ENCODE results near the gene PCGF1.

PCGF1 gene

DNA sequence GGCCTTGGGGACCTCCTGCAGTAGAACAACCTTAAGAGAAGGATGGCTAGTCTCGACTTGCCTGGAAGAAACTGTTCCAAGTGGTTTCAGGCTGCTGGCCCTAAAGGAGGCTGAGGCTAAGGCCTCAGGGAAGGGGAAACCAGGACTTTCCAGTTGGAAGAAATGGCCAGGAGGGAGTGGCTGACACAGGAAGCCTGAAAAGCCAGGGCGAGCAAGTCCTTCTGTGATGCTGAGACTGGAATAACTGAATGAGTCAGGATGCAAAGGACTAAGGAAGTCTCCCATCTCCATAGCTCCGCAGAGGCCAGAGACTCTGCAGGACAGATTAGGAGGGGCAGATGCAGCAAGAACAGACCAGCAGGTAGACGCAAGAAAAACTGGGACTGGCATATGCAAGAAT, 29.6 kb upstream of the PCGF1 start:
- no peak for DNase-seq (ENCODE audit: low read depth in 3 of 3)

DNA sequence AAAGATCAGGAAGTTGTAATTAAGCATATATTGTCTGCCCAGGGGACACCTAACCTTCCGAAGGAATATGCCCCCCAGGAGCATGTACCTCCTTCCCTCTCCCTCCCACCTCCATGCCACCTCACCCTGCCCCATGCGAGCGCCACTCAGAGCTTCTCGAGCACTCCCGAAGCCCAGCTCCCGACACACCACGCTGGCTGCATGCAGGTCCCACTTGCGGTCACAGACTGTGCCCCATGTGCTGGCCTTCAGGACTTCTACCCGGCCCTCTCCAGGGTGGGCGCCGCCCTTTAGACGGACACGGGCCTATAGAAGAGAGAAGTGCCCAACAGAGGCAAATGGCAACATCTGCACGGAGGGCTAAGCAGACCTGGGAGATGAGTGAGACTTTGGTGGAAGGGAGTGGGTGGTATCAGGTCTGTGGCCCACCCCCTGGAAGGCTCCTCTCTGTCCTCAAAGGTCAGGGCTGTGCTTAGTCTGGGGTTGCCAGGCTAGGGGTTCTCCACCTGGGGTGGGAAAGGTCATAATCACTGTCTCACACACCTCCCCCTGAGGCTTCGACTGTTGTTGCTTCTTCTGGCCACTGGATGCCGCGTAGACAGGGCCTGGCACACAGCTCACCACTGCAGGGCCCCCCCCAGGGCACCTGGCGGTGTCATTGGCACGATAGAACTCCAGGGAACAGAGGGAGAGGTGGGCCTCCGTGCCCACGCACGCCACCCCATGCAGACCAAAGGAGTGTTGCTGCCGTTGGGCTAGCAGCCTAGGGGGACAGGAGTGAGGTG, 28.9 kb upstream of the PCGF1 start:
- DNase-seq (ENCODE audit: low read depth in 3 of 3) = no peak

DNA sequence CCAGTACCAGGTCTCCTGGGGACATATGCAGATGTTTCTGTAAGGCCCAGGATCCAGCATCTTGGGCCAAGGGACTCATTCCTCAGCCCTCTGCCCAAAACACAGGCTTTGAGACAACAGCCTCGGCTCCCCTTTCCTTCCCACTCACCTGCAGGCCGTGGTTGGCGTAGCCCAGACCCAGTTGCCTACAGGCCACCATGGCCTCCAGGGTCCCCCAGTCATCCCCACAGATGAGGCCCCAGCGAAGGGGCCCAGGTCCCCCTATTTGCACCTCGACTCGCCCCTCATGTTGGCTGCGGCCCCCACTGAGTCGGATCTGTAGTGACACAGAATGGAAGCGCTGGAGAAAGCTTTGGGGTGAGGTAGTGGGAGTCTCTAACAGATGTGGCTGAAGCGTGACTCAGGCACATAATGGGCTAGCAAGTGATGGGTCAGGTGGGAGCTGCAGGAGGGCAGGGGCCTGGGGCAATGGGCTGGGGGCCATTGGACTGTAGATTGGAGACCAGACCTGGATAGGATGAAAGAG, 28.0 kb upstream of the PCGF1 start:
- no peak for DNase-seq (ENCODE audit: low read depth in 3 of 3)

DNA sequence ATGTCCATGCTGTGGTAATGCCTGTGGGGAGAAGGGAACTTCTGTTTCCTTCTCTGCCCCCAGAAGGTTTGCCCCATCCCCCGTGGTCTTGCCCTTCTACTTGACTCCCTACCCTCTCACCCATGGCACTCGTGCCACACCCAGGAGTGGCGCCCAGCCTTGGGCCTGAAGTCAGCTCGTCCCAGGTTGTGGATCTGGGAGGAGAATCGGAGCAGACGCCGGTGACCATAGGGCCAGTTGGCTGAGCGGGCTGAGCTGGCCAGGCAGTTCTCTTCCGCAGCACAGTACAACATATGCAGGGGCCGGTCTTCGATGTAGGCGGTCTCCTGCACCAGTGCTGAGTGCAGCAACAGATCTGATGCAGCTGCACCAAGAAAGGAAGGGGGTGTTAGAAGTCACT, 26.9 kb upstream of the PCGF1 start:
- DNase-seq (ENCODE audit: low read depth in 3 of 3) = no peak

DNA sequence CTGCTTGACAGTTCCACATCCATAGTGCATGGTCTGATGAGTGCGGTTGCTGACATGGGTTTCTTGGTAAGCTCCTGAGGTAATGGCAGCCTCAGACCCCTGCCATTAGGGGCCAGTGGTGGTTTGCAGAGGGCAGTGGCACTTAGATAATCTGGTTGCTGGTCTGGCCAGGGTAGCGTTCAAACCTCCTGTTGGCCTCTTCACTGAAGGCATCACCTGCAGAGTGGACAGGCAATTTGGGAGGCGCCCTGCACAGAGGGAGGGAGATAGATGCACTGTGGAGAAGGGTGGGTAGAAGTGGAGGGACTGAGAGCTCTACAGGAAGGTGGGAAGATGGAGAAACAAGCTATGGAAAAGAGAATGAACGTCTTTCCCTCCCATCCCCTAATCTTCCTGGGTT, 26.0 kb upstream of the PCGF1 start:
- DNase-seq (ENCODE audit: low read depth in 3 of 3) = no peak

DNA sequence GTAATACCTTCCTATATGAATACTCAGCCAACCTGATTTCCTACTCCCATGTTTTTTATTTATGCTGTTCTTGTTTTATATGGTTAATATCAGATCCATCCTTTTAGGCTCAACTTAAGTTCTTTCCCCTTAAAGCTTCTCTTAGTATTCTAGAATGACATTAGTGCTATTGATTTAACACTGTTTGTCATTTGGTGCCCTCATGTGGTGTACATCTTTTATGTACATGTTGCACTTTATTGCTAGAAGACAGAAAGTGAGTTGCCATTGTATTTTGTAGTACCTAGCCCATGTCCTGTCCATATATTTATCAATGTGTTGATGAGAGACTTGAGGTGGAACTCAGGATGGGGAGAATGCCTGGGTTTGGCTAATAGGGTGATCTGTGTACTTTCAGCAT, 24.7 kb upstream of the PCGF1 start:
- no peak for DNase-seq (ENCODE audit: low read depth in 3 of 3)

DNA sequence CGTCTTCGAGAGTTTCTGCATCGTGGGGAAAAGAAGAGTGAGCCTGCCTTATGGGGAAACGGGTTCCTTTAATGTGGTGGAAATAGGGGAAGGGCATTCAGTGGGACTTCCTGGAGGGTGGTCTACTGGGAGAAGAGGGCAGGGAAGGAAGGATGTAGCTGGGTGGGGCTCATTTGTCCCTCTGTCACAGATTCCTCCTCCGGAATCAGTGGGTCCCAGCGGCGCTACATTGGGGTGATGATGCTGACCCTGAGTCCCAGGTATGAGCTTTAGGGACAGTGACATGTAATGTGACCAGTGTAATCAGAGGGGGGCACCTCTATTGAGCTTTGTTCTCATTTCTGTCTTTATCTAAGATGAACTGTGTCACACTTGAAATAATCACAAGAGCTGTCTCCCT, 24.2 kb upstream of the PCGF1 start:
- DNase-seq (ENCODE audit: low read depth in 3 of 3) = no peak

DNA sequence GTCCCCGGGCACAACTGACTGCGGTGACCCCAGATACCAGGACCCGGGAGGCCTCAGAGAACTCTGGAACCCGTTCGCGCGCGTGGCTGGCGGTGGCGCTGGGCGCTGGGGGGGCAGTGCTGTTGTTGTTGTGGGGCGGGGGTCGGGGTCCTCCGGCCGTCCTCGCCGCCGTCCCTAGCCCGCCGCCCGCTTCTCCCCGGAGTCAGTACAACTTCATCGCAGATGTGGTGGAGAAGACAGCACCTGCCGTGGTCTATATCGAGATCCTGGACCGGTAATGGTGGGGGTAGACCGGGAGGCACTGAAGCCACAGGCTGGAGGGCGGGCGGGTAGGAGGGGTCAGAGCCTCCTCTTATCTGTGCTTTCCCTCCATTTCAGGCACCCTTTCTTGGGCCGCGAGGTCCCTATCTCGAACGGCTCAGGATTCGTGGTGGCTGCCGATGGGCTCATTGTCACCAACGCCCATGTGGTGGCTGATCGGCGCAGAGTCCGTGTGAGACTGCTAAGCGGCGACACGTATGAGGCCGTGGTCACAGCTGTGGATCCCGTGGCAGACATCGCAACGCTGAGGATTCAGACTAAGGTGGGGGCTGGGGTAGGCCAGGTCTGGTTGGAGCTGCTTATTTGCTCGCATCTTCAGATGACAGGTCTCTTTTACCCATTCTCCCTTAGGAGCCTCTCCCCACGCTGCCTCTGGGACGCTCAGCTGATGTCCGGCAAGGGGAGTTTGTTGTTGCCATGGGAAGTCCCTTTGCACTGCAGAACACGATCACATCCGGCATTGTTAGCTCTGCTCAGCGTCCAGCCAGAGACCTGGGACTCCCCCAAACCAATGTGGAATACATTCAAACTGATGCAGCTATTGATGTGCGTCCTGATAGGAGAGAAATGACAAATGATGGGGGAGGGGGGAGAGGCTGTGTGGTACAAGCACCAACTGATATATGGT, 23.0 kb upstream of the PCGF1 start:
- DNase-seq (ENCODE audit: low read depth in 3 of 3) = no peak

DNA sequence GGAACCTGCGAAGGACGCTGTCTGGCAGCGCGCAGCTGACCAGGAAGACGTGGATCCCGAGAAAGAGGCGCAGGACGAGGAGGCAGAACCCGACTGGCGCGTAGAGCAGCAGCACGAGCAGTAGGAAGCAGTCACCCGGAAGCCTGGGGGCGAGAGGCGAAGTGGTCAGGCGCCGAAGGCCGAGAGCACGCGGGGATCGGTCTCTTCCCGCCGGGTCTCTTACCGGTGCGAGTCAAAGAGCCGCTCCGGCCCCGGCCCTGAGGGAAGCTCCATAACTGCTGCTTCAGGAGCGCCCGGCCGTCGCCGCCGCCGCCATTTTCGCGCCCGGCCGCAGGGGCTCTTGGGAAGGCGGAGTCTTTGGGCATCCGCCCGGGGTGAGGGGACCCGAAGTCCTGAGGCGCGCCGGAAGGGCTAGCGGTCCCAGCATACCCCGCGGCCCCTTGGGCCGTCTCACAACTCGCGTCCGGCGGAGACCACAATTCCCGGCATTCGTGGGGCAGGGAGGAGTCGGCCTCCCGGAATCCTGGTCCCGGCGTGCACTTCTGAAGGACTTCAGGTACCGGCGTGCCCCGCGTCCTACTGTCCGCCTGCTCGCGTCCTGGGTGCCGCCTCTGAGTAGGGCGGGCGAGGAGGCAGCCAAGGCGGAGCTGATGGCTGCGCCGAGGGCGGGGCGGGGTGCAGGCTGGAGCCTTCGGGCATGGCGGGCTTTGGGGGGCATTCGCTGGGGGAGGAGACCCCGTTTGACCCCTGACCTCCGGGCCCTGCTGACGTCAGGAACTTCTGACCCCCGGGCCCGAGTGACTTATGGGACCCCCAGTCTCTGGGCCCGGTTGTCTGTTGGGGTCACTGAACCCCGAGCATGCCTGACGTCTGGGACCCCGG, 22.1 kb upstream of the PCGF1 start, which contains the start of the genes AUP1 and HTRA2:
Gene AUP1, minus strand, starts transcription at position 350 of the 882 bp plus-strand sequence. Its CDS starts 77 bp downstream, at position 273.
Gene HTRA2, plus strand, starts transcription at position 577 of the 882 bp plus-strand sequence. Its CDS starts 74 bp downstream, at position 651.
- peak; percentile 87 to 94 (median 91) for DNase-seq (ENCODE audit: low read depth in 3 of 3)

DNA sequence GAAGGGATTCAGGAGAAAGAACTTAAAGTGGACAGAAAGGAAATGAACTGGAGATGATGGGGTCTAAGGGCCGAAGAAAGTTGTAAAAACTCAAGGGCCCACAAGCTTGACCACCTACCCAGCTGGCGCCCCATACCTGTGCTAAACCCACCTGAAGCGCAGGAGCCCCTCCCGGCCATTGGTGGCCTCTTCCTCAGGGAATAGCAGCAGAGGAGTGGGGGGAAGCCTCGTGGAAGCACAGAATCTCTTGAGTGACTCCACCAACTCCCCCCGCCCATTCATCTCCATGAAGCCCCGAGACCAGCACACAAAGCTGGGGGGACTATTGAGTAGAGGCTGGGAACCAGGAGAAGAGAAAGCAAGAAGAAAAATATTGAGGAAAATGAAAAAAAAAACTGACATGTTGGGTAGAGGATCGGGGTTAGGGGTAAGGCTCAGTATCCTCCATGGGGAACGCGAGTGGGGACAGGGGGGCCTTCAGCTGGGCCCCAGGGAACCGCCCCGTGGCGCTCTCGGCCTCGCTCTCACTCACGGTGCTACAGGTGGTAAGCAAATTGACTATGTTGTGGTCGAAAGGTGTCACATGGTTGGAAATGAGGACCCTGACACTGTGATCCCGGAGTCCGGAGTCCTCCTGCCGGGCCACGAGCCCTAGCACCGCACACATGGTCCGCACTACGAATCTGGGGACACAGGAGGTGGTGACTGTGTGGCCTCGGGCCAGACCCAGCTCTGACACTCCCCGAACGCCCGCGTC, 21.3 kb upstream of the PCGF1 start:
- DNase-seq (ENCODE audit: low read depth in 3 of 3) = no peak

DNA sequence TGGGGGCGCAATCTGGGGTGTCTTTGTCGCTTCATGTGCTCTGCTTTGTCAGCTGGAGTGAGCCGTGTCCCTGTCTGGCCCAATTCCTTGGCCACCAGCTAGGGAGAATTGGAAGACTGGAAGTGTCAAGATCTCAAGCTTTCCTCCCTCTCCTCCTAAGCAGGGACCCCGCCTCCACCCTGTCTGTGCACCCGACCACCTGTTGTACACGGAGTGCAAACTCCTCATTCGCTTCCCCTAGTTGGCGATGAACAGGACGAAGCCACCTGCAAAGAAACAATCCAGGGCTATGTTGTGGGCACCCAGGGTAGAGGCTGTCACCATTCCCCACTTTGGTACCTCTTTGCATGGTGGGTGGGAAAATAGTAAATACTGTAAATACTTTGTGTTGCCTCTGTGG, 20.2 kb upstream of the PCGF1 start:
- DNase-seq (ENCODE audit: low read depth in 3 of 3) = no peak

DNA sequence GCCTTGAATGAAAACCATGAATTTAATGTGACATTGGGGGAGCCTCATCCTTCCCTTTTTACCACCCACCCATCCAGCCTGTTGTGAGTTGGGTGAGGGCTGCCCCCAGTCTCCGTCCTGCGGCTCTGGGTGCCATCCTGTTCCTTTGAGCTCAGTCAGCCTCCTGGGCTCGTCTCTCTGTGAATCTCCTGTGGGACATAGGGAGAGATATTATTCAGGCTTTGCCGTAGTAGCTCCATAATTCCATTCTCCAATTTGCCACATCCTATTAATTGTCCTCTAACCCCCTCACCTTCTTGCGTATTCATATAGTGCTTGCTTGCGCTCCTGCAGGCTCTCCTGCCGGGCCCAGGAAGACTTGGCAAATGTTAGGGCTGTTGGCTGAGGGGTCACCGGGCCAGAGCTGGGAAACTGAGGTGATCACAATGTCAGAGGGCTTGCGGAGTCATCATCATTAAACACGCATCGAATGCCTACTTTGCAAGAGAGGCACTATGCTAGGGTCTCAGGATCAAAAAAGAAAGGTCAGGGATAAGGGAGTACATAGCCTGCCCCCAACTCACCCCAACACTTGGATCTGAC, 19.2 kb upstream of the PCGF1 start:
- DNase-seq (ENCODE audit: low read depth in 3 of 3) = no peak

DNA sequence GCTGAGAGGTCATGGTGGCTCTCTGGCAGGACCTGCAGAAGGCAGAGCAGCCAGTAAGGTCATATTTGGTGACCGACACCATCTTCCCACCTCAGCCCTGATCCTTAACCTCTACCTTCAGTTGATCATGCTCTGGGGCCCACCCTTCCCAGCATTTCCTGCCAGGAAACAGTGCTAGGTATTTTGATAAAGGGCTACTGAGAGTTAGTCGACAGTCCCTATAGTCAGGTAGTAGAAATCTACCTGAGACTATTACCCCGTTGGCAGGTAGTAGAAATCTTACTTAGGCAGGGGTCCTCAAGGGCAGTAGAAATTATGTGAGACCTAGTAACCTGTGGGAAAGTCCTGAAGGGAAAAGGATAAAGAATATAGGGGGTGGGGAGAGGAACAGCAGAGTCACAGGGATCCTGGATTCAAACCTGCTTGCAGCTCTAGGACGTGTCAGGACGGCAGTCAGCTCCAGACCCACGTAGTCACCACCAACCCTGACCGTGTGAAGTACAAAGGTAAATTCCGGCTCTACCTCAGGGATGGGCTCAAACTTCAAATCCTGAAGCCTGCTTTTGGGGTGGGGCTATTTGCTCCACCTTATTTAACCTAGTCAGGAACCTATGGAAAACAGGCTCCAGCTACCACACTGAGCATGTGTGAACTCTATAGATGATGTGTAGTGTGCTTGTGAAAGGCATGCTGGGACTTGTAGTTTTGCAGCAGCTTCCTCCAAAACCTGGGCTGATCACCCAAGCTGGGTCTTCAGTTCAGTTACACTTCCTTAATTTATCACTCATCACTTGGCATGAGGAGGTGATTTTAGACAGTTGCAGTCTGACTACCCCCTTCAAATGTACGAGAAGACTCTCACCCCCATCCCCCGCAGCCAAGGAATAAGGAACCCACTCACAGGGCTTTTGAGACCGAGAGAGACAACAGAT, 18.5 kb upstream of the PCGF1 start, which contains the start of gene DQX1:
Gene DQX1, minus strand, starts transcription at position 515 of the 932 bp plus-strand sequence. Its CDS starts 502 bp downstream, at position 13.
- DNase-seq (ENCODE audit: low read depth in 3 of 3) = no peak

DNA sequence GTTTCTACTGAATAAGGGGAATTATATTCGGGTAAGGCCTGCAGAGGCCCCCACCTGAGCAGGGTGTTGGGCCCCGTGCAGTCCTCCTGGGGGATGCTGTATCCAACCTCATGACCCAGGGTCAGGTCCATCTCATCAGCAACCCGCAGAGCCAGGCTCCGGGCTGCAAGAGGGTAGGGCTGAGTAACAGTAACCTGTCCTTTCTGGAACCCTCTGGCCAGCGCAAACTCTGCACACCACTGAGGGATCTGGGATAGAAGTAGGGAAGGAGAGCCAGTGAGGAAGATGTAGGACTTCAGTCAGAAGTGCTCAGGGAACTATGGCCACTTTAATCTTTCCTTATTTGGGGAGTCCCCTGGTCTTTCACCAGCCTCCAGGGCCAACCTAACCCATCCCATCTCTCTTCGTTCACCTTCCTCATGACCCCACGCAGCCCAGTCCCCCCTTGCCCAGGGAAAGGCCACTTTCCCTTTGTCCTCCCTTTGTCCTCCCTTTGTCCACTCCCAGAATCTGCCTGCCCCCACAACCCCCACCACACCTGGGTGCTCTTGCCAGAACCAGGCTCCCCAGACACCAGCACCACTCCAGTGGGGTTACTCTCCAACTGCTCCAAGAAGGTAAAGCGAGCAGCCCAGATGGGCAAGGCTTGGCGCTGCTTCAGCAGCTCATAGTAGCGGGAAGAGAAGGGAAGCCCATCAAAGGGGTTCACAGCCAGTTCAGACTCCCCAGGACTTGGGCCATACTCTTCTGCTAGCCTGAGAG, 17.6 kb upstream of the PCGF1 start:
- DNase-seq (ENCODE audit: low read depth in 3 of 3) = no peak

DNA sequence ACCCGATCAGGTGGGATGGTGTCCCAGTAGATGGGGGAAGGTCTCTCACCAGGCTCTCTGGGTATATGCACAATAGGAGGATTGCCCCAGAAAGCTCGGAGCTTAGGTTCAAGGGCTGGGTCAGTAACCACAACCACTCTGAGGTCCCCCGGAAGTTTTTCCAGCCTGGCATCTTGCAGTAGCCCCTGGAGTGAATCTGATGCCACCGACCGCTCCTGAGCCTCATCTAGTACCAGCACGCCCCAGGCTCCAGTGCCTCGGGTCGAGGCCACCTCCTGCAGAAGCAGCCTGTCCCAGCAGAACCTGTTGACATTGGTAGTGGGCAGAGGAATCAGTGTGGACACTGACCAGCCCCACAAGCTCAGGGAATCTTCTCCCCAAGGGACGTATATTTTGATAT, 16.5 kb upstream of the PCGF1 start:
- no peak for DNase-seq (ENCODE audit: low read depth in 3 of 3)

DNA sequence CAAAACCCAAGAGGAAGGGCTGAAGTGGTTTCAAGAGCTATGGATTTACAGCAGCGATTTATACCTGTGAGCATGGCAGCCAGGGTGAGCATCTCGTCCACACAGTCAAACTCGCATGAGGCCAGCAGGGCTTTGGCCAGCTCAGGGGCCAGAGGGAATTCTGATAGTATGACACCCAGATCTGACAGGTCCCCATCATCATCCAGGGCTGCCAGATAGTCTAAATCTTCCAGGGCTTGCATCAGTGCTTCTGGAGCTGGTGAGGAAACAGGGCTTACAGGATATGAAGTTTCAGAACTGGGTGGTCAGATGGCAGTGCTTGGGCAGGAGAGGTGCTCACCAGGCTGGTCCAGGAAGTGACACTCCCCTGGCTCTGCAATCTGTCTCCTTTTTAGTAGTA, 15.0 kb upstream of the PCGF1 start:
- no peak for DNase-seq (ENCODE audit: low read depth in 3 of 3)

DNA sequence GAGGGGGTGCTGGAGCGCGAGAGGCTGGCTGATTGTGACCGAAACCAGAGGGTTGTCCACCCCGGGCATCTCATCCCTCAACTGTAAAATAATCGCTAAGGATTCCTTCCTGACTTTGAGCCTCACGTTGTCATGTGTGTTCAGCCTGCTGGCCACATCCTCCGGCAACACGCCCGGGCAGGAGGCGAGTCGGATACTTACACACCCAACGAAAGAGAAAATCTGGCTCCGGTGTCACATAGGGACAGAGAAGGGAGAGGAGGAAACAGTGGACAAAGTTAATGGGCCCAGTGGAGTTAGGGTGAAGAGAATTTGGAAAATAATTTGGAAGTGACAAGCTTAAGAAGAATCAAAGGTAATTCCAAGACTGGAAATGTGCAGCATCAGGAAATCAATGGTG, 9.2 kb upstream of the PCGF1 start:
- DNase-seq (ENCODE audit: low read depth in 3 of 3) = no peak

DNA sequence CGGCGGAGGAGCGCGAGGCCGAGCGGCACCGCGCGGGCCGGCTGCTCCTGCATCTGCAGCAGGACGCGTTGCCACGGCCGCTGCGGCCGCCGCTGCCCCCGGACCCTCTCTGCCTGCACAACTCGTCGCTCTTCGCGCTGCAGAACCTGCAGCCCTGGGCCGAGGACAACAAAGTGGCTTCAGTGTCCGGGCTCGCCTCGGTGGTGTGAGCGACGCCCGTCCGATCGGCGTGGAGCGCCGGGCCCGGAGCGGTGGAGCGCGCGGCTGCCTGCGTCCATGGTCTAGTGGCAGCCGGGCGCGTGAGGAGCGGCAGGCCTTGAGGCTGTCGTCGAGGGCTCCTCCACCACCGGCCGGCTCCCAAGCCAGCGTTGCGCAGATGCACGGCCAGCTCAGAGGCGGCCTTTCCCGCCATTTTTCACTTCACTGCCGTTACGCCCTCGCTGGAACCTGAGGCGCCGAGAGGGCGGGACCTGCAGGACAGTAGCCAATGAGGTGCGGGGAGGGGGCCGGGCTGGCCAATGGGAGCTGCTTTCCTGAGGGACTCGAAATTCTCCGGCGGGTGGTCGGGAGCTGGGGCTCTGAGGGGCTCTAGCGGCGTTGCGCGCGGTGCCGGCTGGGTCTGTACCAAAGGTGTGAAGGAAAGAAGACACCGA, 8.6 kb upstream of the PCGF1 start:
- DNase-seq (ENCODE audit: low read depth in 3 of 3) = peak in 2 of 3 donors; percentile 58 to 71

Data from stimulated activated CD4-positive, alpha-beta T cell treated with anti-CD3 and anti-CD28 coated beads, TNF-alpha, amount 100 ng/mL, for 48 hours (primary cell).